ENCODE data around the gene PLXNA4. TPM values are rescaled to one million over a fixed set of nuclear protein-coding genes. Genes with fewer than 3 reads are reported as not detected.

The PLXNA4 gene
- total RNA-seq, 1 donor from 2014 or later = 17.6 TPM

GRCh38 chr7:132109769-132110168 is 466.5 kb downstream of the PLXNA4 start:
- intact Hi-C loops (cut with DNase I) = loop anchor here (10.0 kb wide), 1 partner anchor 1095 kb away; no protein-coding TSS in a partner anchor
- DNase-seq (ENCODE audit: missing footprints) = no peak
- ATAC-seq = no peak

GRCh38 chr7:132108563-132108962 is 467.7 kb downstream of the PLXNA4 start:
- ATAC-seq = no peak
- no peak for DNase-seq (ENCODE audit: missing footprints)
- intact Hi-C loops (cut with DNase I) = loop anchor here (10.0 kb wide), 1 partner anchor 1096 kb away; no protein-coding TSS in a partner anchor

GRCh38 chr7:132106491-132106890 is 469.8 kb downstream of the PLXNA4 start:
- no peak for DNase-seq (ENCODE audit: missing footprints)
- ATAC-seq = no peak
- intact Hi-C loops (cut with DNase I) = loop anchor here (10.0 kb wide), 1 partner anchor 1098 kb away; no protein-coding TSS in a partner anchor

GRCh38 chr7:132105096-132105495 is 471.2 kb downstream of the PLXNA4 start:
- DNase-seq (ENCODE audit: missing footprints) (no peak), ATAC-seq (no peak)
- intact Hi-C loops (cut with DNase I) = loop anchor here (10.0 kb wide), 1 partner anchor 1100 kb away; no protein-coding TSS in a partner anchor

- intact Hi-C loops (cut with DNase I) = loop anchor here (10.0 kb wide), 1 partner anchor 1101 kb away; no protein-coding TSS in a partner anchor
- ATAC-seq (no peak), DNase-seq (ENCODE audit: missing footprints) (no peak)
Observed at GRCh38 chr7:132103718-132104117, 472.6 kb downstream of the PLXNA4 start.

GRCh38 chr7:132102942-132103341 is 473.3 kb downstream of the PLXNA4 start:
- ATAC-seq (no peak), DNase-seq (ENCODE audit: missing footprints) (no peak)
- intact Hi-C loops (cut with DNase I) = loop anchor here (10.0 kb wide), 1 partner anchor 1102 kb away; no protein-coding TSS in a partner anchor

- no peak for DNase-seq (ENCODE audit: missing footprints)
- ATAC-seq = no peak
- intact Hi-C loops (cut with DNase I) = loop anchor here (10.0 kb wide), 1 partner anchor 1102 kb away; no protein-coding TSS in a partner anchor
Observed at GRCh38 chr7:132102391-132102790, 473.9 kb downstream of the PLXNA4 start.

- ATAC-seq (no peak), DNase-seq (ENCODE audit: missing footprints) (no peak)
- intact Hi-C loops (cut with DNase I) = loop anchor here (10.0 kb wide), 1 partner anchor 1104 kb away; no protein-coding TSS in a partner anchor
Observed at GRCh38 chr7:132100981-132101380, 475.3 kb downstream of the PLXNA4 start.

- no peak for DNase-seq (ENCODE audit: missing footprints)
- intact Hi-C loops (cut with DNase I) = loop anchor here (10.0 kb wide), 1 partner anchor 1104 kb away; no protein-coding TSS in a partner anchor
Observed at GRCh38 chr7:132100483-132100882, 475.8 kb downstream of the PLXNA4 start.

GRCh38 chr7:132099163-132099562 is 477.1 kb downstream of the PLXNA4 start:
- intact Hi-C loops (cut with DNase I) = no loop called here
- ATAC-seq (no peak), DNase-seq (ENCODE audit: missing footprints) (no peak)

More at GRCh38 chr7:132100483-132100882, 475.8 kb downstream of the PLXNA4 start:
- ATAC-seq = no peak

GRCh38 chr7:132098327-132098726 is 477.9 kb downstream of the PLXNA4 start:
- ATAC-seq = no peak
- intact Hi-C loops (cut with DNase I) = no loop called here

GRCh38 chr7:132097550-132098134 is 478.6 kb downstream of the PLXNA4 start:
- ATAC-seq = no peak
- intact Hi-C loops (cut with DNase I) = no loop called here
- DNase-seq (ENCODE audit: missing footprints) = no peak

More at GRCh38 chr7:132098327-132098726, 477.9 kb downstream of the PLXNA4 start:
- no peak for DNase-seq (ENCODE audit: missing footprints)

GRCh38 chr7:132095111-132095765 is 481.0 kb downstream of the PLXNA4 start:
- DNase-seq (ENCODE audit: missing footprints) (no peak), ATAC-seq (no peak)
- intact Hi-C loops (cut with DNase I) = no loop called here

GRCh38 chr7:132092106-132092505 is 484.2 kb downstream of the PLXNA4 start:
- intact Hi-C loops (cut with DNase I) = no loop called here
- DNase-seq (ENCODE audit: missing footprints) (no peak), ATAC-seq (no peak)

GRCh38 chr7:132091706-132092105 is 484.6 kb downstream of the PLXNA4 start:
- ATAC-seq (no peak), DNase-seq (ENCODE audit: missing footprints) (no peak)
- intact Hi-C loops (cut with DNase I) = no loop called here

GRCh38 chr7:132090444-132090843 is 485.8 kb downstream of the PLXNA4 start:
- ATAC-seq (no peak), DNase-seq (ENCODE audit: missing footprints) (no peak)
- intact Hi-C loops (cut with DNase I) = no loop called here

GRCh38 chr7:132089356-132089755 is 486.9 kb downstream of the PLXNA4 start:
- ATAC-seq (no peak), DNase-seq (ENCODE audit: missing footprints) (no peak)
- intact Hi-C loops (cut with DNase I) = no loop called here

- DNase-seq (ENCODE audit: missing footprints) = no peak
- no peak for ATAC-seq
- intact Hi-C loops (cut with DNase I) = no loop called here
Observed at GRCh38 chr7:132087421-132087820, 488.8 kb downstream of the PLXNA4 start.

GRCh38 chr7:132084776-132085388 is 491.4 kb downstream of the PLXNA4 start:
- no peak for ATAC-seq
- no peak for DNase-seq (ENCODE audit: missing footprints)
- intact Hi-C loops (cut with DNase I) = no loop called here

Data from Right ventricle myocardium inferior (tissue), 1 donor.